GM18907 (cell line): ENCODE data around the gene ASTN1.

Experiments used
- ATAC-seq: cut with Tn5 transposase; IDR thresholded peaks from one replicate; pipeline ENCODE4 v1.9.1; 2021; ENCODE audit warnings: mild to moderate bottlenecking, moderate library complexity; ENCODE audit not compliant: unreplicated experiment

The ASTN1 gene

DNA sequence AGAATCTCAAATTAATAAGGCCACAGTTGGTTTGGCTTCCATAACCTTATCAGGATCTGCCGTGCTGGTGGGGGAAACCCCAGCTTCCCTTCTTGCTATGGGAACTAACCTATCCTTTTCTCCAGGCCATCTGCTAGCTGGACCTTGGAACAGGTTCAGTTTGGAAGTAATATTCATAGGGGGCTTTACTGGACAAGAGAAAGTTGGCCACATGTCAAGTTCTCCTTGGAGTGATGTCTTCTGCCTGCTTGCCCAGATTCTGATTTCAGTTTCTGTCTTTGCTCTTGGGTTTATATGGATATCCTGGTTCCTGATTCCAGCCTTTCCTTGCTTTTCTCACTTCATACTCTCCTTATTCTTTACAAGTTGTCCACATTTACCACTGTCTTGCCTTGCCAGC lies 279.6 kb downstream of the ASTN1 start:
- no peak for ATAC-seq

DNA sequence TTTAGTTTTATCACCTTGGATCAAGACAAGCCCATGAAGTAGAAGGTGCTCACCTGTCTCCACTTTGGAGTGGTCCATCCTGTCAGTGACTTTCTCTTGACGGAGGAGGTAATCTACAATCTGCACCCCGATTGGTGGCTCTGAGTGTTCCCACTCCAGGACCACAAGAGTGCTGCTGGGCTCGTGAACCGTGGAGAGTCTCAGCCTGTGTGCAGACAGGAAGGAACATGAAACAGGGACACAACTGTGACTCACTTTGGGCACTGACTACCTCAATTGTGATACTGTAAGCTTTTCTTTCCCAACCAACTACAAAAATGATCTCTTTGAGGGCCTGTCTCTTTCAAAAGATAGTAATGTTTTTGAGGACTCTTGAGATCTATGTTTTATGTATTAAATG lies 280.2 kb downstream of the ASTN1 start:
- ATAC-seq = no peak

DNA sequence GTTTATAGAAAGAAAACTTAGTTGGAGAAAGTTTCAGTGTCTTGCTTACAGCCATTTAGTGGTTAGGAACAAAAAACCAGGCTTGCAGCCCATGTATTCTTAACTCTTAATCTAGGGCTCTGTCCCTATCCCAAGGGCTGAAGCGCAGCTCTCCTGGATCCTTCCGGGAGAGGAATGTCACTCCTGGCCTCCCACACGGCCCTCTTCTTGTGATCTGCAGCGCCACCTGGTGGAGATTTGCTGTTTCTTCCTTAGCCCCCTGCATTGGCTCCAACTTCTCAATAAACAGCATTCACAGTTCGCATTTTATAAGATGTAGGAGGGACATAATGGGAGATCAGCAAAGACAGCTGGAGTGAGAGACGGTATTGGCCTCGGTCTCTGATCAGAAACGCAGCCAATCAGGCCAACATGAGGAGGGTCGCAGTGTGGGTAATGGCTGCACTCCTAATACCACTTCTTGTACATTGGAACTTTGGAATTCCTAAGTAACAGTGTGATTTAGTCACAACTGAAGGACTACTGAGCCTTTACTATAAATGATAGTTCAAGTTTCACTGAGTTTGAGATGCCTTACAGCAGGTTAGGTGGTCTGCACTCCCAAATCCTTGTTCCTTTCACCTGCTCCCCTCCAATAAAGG lies 283.4 kb downstream of the ASTN1 start:
- ATAC-seq = no peak

DNA sequence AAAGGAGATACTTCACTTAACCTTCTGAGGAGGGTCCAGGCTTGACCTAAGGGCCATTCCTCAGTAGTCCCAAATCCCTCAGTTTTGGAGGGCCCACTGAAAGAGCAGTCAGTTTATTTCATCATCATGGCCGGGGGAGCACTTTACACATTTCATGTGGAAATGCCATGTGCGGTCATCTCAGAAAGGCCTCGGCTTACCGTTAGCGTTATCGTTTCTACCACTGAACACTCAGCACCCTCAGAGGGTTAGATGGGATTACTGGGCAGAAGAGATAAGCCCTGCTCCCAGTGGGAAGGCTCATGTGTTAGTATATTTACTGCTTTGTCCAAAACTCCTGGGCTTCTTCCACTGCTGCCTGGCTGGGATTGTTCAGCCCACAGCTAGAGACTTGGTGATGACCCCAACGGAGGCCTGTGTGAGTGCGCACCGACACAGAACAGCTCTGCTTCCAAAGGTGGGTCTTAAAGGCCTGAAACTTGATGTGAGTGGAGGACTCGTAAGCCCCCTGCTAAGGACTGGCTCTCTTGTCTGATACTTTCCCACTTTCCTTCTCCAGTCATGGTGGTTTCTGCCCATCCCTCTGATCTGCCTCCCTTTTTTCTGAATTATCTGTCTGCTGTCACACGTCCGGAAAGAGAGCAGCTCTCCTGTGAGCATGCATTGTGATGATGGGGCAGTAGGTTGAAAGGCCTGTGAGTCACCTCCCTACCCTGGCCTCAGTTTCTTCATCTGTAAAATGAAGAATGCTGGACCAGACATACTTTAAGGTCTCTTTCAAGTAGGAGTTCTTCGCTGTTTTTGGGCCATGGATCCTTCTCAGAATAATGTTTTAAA lies 284.5 kb downstream of the ASTN1 start:
- no peak for ATAC-seq

DNA sequence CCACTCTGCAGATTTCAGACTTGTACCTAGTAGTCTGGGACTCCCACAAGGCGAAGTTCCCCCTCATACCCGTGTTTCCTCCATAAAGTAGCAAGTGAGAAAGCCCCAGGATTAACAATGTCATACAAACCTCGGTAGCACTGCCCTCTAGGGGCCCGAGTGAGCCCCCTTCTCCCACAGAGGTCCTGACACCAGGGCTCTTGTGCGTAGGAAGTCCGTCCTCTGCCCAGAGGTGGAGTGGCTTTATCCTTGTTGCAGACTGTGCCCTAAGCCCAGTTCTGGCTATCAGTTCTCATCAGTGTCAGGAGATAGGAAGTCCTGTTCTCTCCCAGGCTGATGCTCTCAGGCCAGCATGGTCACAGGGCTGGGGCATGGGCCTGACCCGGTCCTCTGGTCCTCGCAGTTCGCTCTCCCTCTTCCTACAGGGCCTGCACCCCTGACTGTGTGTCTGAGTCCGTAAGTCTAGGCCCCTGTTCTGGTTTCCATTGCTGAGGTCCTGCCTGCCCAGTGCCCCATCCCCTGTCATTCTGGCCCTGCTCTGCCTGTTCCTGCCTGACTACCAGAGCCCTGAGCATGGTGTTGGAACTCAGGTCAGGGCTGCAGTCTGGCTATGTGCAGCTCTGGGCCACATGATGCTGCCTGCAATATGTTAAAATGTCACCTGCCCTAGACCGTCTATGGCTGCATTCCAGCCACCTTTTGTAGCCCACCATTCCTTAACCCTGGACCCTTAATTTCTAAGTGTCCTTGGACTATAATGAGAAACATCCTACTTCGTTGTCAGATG lies 285.6 kb downstream of the ASTN1 start:
- no peak for ATAC-seq

DNA sequence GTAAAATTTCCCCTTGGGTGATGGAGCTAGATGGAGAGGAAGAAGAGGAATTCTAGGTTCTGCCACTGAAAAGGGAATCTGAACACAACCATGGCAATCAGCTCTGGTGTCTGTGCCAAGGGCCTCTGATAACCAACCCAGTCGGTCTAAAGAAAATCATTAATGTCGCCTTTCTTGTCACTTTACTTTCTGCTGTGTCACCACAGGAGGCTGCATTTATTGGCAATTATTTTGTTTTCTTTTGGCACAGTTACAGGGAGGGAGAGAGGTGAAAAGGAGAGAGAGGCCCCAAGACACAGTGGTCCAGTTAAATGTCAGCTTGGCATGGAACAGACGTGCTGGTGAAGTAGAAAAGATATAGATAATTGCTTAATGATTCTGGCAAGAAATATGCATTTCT lies 287.0 kb downstream of the ASTN1 start:
- ATAC-seq = no peak

DNA sequence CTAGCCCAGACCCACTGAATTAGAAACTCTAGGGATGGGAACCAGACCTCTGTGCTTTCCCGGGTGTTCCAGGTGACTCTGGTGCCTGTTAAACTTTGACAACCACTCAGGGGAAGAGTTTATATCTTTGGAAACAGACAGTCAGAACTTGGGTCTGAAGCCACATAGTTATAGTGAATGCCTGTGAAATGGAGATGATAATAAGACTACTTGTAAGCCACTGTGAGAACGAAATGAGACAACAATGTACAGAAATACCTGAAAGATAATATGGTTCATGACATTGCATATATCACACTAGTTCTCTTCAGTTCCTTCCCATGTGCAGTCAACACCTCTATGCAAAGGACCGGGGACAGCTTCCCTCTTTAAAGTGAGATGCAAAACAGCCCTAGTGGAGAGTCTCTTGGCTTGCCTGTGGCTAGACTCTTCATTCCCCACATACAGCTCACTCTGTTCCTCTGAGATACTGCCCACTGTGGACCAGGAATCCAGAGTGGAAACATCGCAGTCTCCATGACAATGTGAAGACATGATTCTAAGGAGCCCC lies 287.5 kb downstream of the ASTN1 start:
- ATAC-seq = no peak

DNA sequence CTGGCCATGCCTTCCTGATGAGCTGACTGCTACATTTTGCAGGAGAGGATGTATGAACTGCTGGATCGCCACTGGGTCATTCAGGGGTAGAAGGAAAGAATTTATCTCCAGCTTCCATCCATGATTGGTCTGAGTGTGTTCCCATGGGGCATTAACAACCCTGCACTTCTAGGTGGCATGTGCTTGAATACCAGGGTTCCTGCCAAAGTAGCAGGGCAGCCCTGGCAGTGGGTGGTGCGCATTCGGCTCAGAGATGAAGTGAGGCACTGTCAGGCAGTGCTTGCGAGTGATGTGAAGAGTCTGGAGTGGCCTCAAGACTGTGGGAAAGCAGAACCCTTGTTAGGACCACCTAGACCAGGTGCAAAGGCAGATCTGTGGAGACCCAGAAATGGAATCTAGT lies 294.9 kb downstream of the ASTN1 start:
- no peak for ATAC-seq

DNA sequence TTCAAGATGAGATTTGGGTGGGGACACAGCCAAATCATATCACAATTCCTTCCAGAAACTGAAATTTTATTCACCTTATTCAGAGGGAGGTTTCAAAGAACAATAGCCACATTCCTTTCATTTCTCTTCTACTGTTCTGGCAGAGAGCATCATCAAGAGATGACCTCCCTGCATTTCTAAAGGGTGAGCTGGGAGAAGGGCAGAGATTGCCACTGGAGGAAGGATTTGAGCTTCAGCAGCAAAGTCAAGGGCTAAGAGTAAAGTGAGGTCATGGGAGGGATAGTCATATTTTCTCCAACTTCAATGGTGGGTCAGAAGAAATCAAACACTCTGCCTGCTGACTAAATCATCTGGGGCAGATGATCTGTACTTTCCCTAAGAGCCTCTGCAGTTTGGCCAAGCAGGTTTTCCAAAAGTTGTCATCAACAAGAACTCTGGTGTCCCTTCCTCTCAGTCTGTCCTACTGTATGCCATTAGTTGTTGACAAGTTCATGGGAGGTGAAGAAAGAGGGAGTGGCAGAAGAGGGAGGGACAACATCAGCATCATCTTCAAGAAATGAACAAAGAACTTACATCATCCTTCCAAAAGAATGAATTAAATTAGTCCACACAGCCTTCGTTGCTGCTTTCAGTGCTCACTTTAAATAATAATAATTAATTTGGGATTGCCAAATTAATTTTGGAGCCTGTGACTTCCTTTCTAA lies 298.3 kb downstream of the ASTN1 start:
- no peak for ATAC-seq

DNA sequence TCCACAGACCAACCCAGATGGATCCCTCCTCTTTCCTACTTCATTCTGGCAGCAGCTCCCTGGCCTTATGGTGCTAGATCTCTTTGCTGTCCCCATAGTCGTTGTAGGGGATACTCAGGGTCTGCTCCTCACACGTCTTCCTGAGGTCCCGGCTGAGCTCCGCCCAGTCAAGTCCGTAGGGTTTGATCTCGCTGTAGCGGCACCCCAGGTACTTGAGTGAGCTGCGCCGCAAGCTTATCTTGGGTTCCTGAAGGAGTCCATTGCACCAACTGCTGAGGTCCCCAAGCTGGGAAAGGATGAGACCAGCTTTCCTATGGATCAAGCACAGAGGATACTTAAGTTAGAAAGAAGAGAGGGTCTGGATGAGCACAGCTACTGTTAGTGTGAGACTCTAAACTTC lies 300.3 kb downstream of the ASTN1 start:
- ATAC-seq = no peak

DNA sequence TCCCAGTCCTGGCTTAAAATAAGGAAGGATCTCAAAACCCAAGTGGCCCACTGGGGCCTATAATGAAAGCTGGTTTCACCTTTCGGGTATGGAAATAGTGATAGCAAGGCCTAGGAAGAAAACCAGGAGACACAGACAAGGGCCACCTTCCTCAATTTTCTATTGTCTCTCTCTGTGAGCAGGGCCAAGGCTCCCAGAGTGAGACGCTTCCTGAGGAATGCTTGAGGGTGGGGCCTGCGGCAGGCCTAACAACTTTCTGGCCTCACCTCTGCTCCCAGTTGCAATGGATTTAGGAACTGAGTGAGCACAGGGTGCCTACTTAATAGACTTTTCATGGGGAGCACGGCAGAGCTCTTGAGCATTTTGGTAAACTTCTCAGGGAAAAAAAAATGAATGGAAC lies 300.9 kb downstream of the ASTN1 start:
- no peak for ATAC-seq

DNA sequence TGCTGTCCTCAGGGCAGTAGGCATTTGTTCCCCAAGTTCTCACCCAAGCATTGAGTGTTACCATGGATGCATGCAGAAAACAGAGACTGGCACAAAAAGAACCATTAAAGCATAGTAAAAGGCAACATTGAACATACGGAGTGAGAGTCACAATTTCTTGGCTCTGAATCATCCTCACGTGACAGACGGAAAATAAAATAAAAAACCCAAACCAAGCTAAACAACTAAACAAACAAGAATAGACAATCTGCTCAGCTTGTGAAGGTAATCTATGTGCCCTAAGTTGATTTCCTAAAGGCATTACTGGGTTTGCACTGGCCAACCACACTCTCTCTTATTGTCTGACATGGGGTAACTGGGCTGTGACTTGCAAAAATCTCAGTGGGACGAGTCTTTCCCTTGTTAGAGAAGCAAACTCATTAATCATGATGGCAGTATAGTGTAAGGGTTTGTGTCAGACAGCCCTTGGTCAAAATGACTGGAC lies 306.0 kb downstream of the ASTN1 start:
- no peak for ATAC-seq

DNA sequence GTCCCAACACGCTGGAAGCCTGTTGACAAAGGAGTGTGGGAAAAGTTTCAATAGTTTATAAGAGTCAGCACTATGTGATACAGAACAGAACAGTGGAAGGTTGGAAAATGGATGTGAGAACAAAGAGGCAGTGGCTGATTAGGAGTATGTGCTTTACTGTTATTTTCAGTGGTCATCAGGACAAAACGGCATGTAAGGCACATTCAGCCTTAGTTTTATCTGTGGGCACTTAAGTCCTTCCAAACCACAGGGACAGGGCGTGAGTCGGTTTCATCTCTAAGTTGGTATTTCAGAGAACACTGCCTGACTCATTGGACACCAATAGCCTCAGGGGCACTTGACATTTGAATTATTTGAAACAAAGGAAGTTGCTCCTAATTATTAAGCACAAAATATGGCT lies 306.9 kb downstream of the ASTN1 start:
- ATAC-seq = no peak

DNA sequence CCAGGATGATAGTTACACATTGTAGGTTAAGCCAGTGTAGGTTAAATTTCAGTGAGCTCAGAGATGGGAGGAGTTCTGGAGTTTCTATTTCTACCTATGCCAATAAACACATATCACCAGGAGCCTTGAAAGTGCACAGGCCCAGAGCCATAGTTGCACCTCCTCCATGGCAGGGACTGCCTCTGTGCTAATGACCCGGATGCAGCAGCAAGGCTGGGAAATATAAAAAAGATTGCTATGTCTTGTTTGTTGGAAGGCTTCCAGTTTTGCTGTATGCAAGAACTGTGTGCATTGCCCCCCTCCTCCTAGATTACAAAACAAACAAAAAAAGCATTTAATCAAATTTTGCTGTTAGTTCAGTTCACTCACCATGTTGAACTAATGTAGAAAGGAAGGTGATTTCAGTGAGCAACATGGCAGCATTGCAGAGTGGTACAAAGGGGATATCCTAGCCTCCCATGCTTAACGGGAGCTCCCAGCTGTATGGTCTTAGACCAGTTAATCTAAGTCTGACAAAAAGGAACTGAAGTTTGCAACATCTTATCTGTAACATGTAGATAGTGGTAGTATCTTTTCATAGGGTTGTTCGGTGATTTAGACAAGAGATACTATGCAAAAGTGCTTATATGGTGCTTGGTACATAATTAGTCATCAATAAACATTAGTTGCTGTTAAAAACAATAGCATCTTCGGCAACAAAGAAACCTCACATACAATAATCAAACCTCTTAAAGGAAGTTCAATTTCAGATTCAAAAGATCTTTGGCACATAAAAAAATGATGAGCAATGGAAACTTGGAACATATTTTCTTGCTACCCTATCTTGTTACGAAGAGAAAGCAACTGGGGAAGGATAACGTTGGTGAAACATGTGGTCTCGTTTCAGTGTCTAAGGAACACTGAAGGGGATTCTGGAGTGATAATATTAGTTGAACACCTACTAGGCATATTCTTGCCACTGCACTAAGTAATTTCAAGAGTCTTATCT lies 309.5 kb downstream of the ASTN1 start:
- no peak for ATAC-seq

DNA sequence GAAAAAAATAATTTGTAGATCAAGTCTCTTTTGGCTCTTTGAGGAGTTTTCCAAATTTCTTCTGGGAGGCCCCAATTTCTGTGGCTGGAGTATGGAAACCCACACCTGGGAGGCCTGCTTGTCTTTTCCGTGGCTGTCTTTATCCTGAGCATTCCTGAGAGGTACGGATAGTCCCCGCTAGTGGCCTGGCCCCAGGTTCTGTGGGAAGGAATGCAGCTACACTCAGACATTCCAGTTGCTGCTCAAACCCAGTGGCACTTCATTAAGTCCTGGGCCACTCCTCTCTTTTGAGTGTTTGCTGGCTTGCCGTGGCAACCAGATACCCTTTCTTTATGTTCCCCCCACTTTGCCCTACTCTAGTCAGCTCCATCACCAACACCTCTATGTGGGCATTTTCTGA lies 310.4 kb downstream of the ASTN1 start:
- no peak for ATAC-seq

DNA sequence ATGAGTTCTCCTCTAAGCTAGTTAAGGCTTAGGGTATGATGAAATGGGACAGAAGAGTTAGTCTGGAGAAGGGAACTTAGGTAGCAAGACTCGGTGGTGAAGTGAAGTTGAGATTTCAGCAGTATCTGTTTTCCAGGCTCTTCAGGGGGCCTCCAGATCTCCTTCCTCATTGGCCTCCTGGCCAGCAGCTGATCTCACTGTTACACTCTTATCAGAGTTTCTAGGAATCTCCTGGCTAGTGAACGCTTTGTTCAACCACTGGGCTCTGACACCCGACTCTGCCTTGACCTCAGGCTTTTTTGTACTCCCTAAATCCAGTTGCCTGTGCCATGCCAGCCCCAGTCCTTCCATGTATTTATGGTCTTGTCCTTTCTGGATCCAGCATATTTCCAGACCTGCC lies 311.0 kb downstream of the ASTN1 start:
- ATAC-seq = no peak

DNA sequence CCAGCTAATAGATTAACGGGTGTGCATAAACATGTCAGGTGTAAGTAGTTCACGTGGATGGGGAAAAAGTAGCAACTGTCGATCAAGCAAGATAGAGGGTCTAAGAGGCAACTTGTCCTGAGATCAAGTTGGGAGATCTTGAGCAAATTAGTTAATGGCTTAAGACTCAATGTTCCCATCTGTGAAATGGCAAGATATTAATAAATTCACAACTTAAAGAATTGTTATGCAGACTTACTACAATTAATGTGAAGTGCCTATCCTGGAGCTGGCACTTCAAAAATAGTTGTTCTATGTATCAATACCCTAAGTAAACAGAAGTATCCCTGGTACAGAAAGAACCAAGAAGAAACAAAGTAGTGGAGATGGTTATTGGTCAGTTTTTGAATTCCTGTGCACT lies 312.4 kb downstream of the ASTN1 start:
- no peak for ATAC-seq

DNA sequence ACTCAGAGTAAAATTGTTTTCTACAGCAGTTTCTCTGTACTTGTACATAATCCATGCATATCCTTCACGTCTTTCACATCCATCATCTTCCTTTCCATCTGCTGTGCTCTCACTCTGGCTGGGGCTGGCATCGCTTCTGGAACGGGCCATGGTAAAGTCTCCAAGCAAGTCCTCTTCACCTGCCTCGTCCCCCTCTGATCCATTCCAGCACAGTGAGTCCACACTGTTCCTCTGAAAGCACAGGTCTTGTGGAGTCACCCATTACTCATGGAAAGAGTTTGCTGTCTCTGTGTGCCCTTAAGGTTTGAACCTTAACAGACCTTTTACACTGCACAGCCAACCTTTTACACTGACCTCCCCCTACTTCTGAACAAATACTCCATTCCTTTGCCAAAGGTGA lies 313.6 kb downstream of the ASTN1 start:
- ATAC-seq = no peak

DNA sequence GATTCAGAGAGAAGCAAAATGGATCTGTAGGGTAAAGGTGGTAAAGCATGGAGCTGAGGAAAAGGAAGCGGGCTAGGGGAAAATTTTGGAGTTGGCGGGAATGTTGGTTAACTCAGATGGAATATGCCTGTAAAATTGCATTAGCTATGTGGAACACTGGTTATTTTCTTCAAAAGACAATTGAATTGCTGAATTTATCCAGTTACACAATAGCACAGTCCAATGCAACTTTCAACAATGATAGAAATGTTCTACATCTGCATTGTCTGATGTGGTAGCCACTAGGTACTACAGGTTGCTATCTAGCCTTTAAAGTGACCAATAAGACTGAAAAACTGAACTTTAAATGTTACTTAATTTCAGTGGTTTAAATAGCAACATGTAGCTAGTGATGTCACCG lies 315.2 kb downstream of the ASTN1 start:
- no peak for ATAC-seq

DNA sequence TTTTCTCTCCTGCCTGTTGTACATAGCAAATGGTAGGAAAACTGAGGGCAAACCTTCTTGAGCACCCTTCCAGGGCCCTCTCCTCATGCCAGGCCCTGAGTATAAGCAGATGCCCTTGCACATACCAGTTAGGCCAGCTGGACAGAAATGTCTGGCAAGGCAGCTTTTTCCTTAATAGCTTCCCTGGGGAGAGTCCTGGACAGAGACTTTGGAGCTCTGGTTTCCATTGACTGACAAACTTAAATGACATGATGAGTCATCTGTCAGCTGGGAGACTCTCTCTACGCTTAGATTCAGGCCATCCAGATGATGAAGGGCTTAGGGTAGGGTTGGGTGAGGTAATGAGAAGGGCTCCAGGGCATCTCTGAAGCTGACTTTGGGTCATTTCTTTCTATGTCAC lies 317.5 kb downstream of the ASTN1 start:
- no peak for ATAC-seq
